Inferior parietal cortex (tissue), 1 donor: ENCODE data around the gene IFITM10.

Experiments used
- DNase-seq: peaks from one replicate; pipeline ENCODE4 v3.0.0-alpha.2; 2016; ENCODE audit errors: extremely low spot score

The IFITM10 gene

GRCh38 chr11:1717745-1718144 is 32.6 kb downstream of the IFITM10 start:
- no peak for DNase-seq

DNA sequence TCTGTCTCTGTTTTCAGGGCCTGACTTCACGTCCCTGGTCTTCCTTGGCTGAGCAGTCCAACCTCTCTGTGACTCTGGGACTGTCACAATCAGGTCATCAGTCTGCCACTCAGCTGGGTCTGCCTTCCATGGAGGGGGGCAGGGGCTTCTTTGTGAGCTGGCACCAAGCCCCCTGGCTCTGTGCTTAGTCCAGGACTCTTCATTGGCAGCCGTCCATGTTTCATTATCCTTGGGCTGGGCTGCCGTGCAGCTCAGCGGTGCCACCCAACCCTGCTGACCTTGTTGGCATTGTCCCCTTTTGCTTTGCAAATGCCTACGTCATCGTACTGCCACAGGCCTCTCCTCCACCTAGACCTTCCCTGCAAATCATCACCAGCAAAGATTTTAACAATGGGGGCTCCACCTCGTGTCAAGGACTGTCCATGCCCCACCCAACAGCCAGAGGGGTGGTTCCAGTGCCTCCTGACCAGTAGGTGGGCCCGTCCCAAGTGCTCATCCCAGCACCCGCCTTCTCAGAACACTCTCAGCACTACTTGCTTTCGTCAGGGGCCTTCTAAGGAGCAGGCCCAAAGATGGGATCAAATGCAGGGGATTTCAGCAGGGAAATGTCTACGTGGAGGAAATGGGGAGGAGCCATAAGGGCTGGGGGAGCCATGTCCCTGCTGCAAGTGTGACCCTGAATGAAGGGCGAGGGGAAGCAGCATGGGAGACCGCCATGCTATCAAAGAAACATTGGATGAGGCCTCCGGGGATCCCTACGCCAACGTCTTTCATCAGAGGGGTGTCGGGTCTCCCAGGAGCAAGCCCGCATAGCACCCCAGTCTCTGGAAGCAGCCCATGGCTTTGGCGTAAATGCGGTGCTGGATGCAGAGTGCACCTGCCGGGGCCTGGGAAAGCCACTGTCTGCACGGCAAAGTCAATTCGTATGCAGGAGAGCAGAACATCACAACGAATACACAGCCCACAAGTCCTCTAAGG is 35.2 kb downstream of the IFITM10 start:
- DNase-seq = no peak

DNA sequence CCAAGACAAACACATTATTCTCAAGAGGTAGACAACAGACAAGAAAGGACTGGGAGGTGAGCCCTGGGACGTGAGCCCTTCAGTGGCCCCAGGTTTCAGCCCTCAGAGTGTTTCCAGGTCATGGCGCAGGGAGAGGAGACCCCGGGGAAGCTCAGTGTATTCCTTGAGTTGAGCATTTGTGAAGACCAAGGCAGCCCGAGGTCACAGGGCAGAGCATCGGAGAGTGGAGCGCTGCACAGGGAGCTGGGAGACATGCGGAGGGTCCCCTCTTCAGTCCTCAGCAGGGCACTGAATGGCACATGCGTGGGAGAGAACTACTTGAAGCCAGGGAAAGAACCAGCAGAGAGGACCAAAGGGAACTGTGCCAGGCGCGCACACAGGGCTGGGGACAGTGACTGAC is 41.7 kb downstream of the IFITM10 start:
- DNase-seq = no peak

DNA sequence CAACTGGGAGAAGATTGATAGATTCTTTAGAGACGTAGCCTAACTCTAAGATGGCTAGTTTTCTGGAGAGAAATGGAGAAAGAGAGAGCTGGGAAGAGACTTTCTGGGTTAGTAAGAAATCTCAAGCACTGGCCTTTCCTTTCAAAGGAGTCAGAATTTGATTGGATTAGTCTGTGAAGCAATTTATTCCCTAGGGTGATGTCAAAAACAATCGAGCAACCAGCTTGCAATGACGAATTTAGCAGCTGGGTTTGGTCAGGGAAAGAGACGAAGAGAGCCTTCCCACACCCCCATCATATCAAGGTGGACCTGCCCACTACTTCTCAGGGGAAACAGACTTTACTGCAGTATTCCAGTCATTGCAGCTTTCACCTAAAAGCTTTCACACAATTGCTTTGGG is 42.6 kb downstream of the IFITM10 start:
- DNase-seq = no peak

DNA sequence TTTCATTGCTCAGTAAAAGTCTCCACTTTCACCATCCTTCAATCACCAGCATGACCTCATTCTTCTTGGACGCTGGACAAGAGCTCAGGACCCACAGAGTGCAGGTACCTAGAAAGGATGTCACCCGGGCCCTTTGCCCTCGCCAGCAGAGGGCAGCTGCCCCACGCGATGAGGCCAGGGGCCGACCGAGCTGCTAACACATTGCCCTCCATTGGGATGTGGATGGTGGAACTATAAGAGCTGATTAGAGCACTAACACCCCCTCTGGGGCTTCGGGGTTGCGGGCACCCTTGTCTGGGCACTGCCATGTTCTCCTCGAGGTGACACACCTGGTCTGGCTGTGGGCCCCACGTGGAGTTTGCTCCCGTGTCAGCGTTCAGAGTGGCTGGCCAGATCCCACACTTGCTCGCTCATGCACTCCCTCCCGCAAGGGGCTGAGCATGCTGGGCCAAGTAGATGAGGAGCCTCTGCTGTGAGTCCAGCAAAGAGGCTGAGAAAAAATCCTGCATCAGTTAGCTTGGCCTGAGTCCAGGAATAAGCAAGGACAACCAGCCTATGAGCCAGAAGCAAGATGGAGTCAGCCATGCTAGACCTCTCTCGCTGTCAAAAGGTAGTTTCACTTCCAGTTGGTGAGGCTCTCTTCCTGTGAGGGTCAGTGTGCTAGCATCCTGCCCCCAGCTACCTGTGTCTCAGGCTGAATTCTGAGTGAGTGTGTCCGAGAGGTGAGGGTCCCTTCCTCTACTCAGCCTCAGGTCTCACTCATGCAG is 43.6 kb downstream of the IFITM10 start:
- no peak for DNase-seq

DNA sequence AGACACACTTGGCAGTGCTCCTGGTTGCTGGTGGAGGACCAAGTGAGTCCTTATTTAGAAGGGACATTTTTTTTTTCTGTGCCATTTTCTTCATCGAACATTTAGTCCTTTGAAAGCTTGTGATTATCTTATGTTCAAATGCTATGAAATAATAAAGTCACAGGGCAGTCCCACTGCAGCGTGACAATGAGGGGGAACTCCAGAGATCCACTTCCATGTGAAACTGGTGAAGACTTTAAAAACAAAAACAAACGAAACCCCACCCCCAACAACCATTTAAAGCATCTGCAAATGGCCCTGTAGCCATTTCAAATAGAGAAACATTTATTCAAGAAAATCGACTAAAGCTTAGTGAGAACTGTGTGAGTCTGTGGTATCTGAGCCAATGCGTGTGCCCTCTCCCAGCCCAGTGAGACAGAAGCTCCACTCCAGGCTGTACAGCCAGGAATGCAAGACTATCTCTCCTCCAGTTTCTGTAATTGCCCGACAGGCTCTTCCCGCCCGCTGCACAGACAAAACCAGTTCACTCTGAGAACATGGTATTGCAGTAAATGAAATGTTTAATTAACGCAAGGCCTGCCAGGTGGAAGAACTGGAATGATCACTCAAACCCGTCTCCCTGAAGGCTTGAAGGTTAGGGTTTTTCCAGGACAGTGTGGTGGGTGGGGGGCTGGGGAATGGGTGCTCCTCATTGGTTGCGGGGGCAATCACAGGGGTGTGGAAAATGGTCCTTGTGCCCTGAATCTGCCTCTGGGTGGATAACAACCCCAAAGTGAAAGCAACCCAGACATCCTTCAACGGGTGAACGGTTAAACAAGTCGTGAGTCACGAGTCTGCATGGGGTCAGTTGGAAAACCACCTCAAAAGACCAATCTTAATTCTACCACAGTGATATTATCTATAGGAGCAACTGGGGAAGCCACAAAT is 45.0 kb downstream of the IFITM10 start:
- no peak for DNase-seq

GRCh38 chr11:1703146-1703545 is 47.2 kb downstream of the IFITM10 start:
- no peak for DNase-seq

- no peak for DNase-seq
Observed at GRCh38 chr11:1702506-1702905, 47.9 kb downstream of the IFITM10 start.

GRCh38 chr11:1701091-1701807 is 49.1 kb downstream of the IFITM10 start:
- no peak for DNase-seq

GRCh38 chr11:1699771-1700170 is 50.6 kb downstream of the IFITM10 start:
- DNase-seq = no peak

DNA sequence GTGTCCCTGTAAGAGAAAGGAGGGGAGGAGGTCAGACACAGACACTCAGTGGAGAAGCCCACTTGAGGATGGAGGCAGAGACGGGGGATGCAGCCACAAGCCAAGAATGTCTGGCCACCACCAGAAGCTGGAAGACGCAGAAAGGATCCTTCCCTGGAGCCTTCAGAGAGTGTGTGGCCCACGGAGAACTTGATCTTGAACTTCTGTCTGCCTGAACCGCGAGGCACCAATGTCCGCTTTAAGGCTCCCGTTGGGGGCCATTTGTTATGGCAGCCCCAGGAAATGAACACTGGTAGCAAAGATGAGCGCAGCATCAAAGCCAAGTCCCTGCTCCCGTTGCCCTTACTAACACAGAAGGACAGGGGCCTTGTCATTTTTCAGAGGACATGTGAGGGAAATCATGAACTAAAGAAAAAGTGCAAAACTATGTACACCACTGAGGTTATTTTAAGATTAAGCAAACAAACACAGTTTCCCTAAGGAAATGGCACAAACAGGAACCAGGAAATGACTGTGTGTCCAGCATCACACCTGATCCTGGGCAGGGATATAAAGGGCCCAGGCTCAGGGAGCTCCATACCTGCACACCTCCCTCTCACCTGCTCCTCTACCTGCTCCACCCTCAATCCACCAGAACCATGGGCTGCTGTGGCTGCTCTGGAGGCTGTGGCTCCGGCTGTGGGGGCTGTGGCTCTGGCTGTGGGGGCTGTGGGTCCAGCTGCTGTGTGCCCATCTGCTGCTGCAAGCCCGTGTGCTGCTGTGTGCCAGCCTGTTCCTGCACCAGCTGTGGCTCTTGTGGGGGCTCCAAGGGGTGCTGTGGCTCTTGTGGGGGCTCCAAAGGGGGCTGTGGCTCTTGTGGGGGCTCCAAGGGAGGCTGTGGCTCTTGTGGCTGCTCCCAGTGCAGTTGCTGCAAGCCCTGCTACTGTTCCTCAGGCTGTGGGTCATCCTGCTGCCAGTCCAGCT is 53.5 kb downstream of the IFITM10 start, which contains the start of gene KRTAP5-6:
Gene KRTAP5-6, plus strand, starts transcription at position 588 of the 963 bp plus-strand sequence. Its CDS starts 51 bp downstream, at position 639.
- DNase-seq = no peak

DNA sequence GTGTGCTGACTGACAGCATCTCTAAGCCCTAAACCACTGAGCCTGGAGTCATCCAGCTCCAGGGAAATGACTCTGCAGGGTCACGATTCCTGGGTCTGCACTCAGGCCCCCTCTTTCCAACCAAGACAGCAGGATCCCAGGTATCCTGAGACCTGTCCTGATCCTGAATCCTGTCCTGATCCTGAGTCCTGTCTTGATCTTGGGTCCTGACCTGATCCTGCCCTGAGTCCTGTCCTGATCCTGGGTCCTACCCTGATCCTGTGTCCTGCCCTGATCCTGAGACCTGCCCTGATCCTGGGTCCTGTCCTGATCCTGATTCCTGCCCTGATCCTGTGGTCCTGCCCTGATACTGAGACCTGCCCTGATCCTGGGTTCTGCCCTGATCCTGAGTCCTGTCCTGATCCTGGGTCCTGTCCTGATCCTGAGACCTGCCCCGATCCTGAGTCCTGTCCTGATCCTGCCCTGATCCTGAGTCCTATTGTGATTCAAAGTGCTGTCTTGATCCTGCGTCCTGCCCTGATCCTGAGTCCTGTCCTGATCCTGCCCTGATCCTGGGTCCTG is 54.8 kb downstream of the IFITM10 start:
- no peak for DNase-seq

DNA sequence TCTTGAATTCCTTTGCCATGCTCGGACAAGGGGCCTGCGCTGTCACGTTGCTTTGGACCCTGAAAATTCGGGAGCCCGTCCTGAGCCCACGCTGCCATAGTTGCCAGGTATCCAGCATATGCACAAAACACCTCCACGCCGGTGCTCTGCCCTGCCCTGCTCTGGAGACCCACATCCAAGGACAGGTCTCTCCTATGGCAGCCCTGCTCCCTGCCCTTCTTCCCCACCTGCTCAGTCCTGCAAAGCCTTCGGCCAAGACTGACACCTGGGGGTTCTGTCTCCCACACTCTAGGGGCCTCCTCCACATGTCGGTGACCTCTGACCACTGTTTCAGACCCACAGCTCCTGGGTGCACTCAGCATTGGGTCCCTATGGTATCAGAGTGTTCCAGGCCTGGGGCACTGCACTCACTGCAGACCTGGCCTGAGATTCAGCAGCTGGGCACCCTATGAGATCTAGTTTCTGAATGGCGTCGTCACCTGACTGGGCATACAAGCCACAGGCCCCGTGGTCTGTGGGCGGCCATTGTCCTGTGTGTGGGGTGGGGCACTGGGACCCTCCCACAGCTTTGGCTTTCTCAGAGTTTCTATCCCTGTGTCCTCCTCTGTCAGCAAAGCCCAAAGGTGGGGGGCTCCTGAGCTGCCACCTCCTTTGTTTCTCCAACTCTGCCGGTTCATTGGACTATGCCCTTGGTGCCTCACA is 55.4 kb downstream of the IFITM10 start:
- DNase-seq = no peak

GRCh38 chr11:1694064-1694845 is 56.1 kb downstream of the IFITM10 start:
- DNase-seq = peak; percentile 87

DNA sequence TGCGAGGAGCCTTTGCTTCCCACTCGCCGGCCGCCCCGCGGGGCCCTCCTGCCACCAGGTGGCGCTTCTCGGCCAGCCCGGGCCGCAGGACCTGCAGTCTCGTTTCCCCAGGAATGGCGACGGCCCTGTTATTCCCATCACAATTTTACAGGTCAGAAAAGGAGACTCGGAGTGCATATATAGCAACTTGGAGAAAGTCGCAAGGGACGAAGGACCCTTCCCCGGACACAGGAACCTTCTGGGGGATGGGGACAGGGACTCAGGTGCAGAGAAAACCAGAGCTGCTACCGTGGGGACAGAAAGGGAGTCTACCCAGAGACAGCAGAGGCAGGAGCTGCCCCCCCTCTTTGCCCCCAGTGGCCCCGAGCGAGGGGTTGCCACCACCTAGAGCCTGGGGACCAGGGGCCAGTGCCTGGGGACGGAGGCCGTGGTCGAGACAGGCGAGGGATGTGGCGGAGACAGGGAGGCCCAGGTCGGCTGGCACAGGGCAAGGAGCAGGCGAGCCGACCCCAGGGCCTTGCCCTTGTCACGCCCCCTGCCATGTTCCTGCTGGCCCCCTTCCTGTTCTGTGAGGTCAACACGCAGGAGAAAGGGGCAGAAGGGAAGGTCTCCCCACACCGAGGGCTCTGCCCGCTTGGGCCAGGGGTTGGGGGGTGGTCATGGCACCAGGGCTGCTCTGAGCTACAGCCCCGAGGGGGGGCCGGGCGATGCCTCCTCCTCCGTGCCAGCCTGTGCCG is 56.9 kb downstream of the IFITM10 start:
- DNase-seq = peak; percentile 71

GRCh38 chr11:1692708-1693326 is 57.6 kb downstream of the IFITM10 start:
- no peak for DNase-seq
